Activated T-cell treated with anti-CD3 and anti-CD28 coated beads for 24 hours (primary cell): ENCODE results near the gene MYBL2.

Experiments
- DNase-seq: peaks from one replicate; pipeline ENCODE4 v3.0.0-alpha.2; 2020; ENCODE audit warnings: low read depth

The MYBL2 gene

DNA sequence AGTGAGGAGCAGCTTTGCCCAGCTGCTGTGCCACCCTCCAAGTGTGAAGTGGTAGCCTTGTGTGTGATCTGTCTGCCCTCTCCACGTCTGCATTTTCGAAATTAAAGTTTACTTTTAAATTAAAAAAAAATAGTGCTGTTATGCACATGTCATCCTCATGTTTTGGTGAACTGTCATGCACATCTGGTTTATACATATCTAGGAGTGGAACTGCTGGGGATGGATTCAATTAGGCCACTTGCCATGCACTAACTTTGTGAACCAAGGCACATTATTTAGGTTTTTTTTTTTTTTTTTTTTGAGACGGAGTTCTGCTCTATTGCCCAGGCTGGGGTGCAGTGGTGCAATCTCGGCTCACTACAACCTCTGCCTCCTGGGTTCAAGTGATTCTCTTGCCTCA is 56.3 kb downstream of the MYBL2 start:
- DNase-seq = no peak

DNA sequence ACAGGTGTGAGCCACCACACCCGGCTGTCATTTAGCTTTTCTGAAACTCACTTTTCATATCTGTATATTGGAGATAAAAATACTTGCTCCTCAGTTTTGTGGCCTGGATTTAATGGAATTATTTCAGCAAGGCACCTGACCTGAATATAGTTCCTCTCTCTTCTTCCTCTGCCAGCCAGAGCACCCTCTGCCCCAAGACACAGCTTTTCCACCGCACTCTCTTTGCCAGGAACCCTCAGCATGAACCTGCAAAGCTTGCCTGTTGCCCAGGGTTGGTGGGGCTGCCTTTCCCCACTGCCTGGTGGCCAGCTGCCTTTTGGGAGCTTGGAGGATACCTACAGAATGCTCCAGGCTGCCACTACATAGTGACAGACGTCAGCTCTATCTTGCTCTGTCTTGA is 56.8 kb downstream of the MYBL2 start:
- no peak for DNase-seq

DNA sequence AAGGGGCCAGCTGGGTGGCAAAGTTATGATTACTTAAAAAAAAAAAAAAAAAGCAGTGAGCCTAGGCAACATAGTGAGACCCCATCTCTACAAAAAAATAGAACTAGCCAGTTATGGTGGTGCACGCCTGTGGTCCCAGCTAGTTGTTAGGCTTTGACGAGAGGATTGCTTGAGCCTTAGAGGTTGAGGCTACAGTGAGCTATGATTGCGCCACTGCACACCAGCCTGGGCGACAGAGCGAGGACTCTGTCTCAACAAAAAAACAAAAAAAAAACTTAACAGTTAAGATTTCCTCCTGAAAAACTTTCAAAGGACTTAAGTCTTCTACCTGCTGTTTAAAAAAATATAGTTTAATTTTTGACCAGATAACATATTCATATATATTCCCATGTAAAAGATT is 57.5 kb downstream of the MYBL2 start:
- DNase-seq = no peak

DNA sequence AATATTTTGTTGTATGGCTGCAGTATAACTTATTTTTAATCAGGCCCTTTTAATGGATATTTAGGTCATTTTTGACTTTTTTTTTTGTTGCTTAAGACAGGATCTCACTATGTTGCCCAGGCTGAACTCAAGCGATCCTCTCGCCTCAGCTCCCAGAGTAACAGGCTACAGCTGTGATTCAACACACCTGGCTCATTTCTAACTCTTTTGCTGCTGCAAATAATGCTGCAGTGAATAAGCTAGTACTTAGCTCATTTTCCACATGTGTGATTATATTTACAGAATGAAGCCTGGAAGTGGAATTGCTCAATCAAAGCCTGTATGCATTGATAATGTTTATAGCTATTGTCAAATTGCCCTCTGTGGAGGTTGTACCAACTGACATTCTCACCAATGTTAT is 58.8 kb downstream of the MYBL2 start:
- DNase-seq = no peak

DNA sequence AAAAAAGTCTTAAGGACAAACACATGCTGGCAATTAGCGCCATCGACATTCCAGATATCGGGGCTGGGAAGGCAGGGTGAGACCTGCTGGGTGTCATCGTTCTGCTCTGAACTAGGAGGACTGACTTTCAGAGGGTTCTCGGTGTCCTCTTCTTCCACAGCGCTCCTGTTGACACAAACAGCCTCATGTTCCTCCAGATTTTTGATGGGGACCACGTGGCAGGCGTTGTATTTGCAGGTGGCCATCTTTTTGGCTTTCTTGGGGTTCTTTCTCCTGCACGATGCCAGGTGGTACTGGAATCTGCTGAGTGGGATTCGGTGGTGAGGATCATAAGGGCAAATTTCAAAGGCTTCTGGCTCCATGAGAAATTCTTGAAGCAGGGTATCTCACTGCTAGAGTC is 59.4 kb downstream of the MYBL2 start:
- no peak for DNase-seq

DNA sequence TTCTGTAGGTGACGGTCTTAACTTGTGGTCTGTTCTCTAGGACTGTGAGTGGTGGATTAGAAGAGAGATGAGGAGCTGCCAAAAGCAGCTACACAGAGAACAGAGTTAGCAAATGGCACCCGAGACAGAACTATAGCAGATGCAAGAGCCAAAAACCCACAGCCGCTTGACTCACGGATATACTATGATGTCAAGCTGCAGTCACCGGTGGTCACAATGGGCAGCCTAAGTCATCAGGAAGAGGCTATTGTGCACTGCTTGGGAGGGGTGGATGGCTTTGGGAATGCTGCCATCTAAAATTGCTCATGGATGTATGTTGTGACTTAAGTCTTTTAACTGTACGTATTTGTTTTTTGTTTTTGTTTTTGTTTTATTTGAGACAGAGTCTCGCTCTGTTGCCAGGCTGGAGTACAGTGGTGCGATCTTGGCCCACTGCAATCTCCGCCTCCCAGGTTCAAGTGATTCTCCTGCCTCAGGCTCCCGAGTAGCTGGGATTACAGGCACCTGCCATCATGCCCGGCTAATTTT is 60.0 kb downstream of the MYBL2 start, which contains the start of gene GTSF1L:
Gene GTSF1L, minus strand, starts transcription at position 192 of the 528 bp plus-strand sequence. CDS start 308 bp downstream, outside the sequence.
- DNase-seq = no peak

DNA sequence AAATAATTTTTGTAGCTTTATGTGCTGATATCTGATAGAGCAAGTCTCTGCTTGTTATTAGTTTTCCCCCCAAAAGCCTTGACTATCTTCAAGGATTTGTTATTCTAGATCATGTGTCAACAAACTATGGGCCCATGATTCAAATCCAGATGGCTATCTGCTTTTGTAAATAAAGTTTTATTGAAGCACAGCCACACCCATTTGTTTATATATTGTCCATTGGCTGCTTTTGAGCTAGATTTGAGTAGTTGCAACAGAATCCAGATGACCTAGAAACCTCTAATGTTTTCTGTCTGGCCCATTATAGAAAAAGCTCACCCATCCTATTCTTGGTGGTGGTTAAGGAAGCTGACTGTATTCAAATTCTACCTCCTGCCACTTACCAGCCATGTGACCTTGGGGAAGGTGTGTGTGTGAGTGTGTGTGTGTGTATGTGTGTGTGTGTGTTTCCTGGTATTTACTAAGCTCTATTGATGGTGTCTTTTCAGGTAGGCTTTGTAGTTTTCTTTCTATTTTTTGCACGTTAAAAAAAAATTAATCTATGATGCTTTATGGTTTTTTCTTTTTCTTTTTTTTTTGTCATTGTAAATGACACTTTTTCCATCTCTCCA is 61.2 kb downstream of the MYBL2 start:
- no peak for DNase-seq

DNA sequence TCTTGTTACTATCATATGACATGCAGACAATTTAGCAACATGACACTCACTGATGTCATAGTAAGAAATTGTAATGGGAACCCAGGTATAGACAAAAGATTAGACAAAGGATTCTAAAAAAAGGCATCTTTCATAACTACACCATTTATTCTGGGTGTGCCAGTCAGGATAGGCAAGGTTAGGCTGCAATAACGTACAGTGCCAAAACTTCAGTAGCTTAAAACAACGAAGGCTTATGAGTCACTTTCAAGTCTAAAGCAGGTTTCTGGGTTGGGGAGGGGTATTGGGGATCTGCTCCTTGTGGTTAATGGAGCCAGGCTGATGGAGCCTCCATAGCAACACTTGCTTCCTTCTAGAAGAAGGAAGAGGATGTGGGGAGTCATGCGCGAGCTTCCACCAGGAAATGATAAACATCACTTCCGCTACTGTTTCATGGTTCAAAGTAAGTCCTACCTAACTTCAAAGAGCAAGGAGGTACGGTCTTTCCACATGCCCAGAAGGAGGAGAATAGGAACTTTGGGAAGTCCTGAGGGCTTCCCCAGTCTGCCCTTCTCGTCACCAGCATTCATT is 61.9 kb downstream of the MYBL2 start:
- DNase-seq = no peak

DNA sequence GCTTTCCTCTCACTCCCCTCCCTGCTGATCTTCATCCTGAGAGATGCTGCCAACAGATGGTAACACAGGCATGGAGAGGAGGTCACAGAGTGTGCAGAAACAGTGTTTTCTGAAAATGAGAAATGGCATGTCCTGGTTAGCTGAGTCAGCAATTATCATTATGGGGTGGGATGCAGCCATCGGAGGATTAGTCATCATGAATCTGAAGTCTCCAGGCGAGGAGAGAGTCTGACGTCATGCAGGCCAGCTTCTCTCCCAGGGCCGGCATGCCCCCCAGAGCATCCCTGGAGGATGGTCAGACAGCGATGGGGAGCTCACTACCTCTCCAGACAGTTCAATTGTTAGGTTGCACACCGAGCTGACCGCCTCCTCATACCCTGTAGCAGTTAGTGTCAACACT is 64.6 kb downstream of the MYBL2 start:
- DNase-seq = no peak

DNA sequence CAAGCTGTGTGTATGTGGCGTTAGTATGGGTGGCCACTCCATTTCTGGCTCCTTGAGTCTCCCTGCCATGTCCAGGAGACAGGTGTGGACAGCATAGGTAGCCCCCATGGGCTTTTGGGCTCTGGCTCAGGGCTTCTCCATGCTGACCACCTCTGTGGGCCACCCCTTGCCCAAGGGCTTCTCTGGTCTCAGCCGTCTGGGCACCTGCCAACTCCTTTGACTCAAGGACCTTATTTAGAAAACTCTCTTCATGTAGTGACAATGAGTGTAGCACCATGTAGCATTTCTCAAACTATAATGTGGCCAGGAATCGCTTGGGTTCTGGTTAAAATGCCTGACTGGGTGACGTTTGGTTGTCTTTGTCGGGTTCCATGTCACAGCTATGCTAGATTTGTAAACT is 65.0 kb downstream of the MYBL2 start:
- no peak for DNase-seq

DNA sequence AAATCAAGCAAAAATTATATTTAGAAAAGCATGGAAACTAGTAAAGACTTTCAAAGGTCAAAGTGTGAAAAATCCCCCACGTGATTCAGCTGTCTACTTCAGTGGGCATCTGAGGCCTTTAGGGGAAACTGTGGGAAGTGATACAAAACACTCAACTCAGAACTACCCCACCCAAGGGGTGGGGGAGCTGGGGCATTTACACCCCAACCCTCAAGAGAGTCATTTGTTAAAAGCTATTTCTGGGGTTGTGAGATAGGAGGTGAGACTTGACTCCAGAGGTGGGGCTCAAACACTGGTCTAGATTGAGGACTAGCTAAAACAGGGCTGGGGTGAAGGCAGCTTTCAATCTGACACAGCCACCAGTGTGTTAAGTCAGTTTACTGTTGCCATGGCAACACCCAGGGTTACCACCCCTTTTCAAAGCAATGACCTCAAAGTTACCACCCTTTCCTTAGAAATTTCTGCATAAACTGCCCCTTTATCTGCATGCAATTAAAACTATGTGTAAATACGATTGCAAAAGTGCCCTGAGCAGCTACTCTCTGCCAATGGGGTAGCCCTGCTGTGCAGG is 69.8 kb downstream of the MYBL2 start:
- no peak for DNase-seq

DNA sequence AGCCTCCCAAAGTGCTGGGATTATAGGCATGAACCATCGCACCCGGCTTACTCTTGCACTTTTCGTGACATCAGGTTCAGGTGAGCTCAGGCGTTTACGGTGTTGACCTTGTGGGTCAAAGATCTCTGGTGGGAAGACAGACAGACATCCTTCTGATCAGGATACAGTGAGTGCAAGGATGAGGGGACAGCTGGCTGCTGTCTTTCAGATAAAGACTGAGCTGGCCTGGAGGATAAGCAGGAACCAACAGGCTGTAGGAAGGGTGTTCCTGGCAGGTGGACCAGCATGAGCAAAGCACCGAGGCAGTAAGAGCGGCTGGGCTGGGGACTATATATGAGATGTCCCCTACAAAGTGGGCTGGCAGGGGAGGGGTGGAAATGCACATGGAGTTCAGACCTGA is 71.0 kb downstream of the MYBL2 start:
- no peak for DNase-seq

DNA sequence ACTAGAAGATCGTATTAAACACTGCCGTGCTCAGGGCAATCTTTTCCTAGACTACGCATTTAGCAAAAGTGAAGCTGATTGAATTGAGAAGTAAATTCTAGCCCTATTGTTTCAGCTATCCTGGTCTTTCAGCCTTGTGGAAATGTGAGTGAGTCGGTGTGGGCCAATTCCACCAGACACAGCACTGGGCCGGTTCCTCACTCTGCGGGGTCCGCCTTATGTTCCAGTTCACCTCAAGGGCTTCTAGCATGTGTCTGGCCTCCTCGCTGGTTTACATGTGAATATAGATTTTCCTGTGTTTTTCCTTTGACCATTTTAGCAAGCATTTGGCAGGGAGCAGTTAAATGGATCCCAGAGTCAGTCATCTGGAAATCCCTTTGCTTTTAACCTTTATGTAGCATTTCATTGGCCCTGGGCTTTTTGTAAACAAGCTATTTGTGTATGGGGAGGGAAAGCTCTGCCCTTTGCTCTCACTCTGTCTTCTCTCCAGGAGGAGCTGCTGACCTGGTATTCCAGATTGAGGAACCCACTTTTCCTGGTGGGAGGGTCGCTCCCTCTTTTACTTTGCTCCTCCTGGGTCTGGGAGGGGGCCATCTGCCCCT is 72.3 kb downstream of the MYBL2 start:
- no peak for DNase-seq

DNA sequence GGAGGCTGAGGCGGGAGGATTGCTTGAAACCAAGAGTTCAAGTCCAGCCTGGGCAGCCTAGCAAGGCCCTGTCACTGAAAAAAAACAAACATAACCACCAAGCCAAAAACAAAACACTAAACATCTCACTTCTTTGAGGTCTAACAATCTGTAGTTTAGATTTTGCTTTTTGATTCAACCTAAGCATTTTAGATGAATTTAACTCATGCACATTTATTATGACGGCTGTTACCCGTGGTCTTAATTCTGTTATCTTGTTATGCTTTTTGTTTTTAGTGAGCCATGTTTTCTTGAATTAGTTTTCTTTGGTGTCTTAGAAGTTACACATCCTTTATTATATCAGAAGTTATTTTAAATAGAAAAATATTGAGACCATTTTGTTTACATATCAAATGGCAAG is 73.7 kb downstream of the MYBL2 start:
- DNase-seq = no peak

DNA sequence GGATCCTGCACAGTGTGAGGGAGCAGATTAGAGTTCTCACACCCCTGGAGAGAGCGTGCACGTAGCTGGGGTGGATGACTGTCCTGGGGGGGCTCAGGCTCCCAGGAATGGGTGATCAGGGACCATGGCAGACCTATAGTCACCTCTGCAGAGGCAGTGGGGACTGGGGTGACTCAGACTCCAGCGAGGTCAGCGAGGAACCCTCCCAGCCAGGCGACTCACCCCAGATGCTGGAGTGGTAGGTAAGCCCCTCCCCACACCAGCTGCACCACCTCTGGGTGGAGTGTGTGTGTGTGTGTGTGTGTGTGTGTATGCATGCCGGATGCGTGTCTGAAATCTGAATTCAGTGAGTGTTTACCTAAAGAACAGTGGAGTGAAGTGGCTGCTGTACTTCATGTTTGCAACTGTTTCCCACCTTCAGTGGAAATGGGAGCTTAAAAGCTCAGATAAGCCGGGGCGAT is 77.3 kb downstream of the MYBL2 start:
- DNase-seq = no peak

DNA sequence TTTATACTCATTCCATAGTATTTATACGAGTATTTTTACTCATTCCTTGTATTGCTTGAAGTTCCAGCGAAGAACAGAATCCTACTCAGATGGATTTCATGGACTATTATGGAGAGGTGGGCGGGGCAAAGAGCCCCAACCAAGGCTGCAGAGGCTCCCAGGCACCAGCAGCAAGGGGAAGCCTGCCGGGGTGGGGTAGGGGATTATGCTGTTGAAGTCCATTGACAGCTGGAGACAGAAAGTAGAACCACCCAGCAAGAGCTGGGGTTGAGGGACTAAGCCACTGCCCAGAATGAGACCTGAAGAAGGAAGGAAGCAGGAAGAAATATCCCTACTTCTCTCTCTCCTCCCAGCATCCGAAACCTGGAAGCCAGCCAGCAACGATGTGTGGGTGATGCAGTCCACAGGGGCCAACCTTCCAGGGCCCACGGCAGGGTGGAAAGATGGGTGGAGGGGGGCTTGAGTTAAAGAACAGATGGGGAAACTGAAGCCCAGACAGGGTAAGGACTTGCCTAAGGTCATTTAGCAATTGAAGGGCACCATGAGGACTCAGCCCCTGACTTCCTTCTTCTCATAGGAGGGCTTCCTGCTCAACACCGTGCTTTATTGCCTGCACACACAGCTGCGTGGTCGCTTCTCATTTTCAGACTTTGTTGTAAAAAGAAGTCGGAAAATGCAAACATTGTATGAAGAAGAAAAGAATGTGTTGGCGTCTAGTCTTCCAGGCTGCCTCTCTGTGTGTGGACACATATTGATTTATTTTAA is 78.2 kb downstream of the MYBL2 start:
- DNase-seq = no peak

DNA sequence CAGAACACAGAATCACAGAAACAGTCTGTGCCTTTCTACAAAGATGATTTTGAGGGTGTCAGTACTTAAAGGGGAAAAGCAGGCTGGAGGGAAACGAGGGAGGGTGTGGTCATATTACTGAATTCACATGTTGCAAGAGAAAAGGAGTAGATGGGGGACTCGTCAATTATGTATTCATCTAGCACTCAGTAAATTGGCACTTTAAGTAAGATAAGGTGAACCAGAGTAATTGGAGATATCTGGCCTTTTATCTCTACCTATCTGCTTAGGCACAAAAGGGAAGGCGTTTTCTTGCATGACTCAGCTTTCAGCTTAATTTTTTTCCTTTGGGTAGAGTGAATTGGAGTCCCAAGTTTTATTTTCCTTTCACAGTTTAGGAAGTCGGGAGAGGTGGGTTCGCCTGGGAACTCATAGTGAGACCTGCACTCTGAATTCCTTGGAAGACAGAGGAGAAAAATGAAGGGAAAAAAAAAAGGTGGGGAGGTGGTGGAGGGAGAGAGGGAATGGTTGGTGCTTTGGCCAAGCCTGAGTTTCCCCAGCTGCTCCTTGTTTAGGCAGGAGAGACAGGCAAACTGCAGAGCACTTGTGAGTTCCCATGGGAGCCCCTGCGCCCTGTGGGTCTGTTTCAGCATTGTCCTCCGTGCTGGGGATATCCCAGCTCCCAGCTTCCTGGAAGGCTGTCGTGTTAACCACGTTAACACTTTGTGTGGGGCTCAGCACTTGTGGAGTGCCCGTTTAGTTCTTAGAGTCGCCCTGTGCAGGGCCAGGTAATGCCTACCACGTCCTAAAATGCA is 79.6 kb downstream of the MYBL2 start:
- no peak for DNase-seq

DNA sequence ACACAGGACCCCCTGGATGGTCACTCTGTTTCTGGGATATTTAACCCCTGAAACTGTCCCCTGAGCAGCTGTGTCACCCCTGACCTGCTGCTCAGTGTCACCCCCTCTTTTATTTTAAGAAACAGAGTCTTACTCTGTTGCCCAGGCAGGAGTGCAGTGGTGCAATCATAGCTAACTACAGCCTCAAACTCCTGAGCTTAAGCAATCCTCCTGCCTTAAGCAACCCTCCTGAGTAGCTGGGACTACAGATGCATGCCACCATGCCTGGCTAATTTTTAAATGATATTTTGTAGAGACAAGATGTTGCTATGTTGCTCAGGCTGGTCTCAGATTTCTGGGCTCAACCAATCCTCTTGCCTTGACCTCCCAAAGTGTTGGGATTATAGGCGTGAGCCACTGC is 81.4 kb downstream of the MYBL2 start:
- no peak for DNase-seq

DNA sequence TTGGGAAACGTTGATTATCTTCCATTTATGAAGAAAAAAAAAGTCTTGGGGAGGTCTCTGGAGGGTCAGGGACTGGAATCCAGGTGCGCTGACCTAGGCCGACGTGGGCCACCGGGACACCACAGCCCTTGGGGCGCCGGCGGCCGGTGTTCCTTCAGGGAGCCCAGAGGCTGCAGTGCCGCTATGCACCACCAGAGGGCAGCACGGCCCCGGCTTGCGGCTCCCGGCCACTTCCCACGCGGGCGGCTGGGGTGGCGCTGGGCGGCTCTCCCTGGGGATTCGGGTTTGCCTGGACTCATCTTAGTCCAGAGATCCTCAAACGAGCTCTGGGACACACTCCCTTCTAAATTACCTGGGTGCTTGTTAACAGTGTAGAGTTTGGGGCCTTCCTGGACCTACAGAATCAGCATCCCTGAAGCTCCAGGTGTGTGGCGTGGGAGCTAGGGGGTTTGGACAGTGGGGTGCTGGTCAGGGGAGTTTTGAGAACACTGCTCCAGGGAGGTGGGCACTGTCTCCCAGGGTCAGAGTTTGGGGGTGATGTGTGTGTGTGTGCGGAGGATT is 82.9 kb downstream of the MYBL2 start:
- peak; percentile 75 for DNase-seq

DNA sequence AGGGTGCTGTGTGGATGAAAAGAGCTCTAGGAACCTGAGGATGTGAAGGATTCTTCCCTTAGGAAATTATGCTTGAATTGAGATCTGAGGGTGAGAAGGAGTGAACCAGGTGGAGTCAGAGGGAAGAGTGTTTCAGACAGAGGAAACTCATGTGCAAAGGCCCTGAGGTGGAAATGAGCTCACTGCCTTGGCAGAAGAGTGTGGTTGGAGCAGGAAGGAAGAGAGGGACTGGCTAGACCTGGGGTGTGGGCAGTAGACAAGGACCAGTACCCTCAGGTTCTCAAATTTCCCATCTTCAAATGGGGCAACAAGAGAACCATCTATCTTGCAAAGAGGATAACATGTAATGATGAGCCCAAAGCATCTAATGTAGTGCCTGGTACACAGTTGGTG is 83.9 kb downstream of the MYBL2 start:
- no peak for DNase-seq
